ENCODE results near the gene FBXO17.

FBXO17 gene

DNA sequence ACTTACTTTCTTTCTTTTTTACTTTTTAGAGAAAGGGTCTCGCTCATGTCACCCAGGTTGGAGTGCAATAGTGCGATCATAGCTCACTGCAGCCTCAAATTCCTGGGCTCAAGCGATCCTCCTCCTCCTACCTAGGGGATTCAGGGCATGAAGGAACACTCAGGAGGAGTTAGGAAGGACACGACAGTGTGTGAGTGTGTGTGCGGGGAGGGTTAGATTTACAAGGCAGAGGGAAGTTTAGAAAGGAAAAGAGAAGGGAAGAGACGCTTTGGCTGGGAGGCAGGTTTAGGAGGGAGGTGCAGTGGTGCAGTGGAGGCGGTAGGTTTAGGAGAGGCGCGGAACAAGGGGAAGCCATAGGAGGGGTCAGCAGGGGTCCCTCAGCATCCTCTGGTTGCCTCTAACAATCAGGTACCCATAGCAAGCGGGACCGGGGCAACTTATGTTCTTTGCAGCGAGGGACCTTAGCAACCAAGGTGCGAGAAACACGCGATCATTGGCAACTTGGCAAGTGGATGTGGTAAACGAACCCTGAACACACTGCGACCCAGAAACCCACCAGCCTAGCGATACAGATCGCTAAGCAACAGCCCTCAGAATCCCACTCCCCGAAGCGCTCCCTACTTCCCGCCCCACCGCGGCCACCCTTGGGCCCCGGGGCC lies 76.6 kb downstream of the FBXO17 start:
- TF ChIP-seq, protein P1, sequence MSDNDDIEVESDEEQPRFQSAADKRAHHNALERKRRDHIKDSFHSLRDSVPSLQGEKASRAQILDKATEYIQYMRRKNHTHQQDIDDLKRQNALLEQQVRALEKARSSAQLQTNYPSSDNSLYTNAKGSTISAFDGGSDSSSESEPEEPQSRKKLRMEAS (IDR thresholded peaks at IDR 0.05; ENCODE audit: low read depth, low read length), result no peak
- TF ChIP-seq MYC (IDR thresholded peaks at IDR 0.05; ENCODE audit: low read depth, low read length) (no peak), POLR2A (IDR thresholded peaks at IDR 0.05; ENCODE audit: extremely low read depth, insufficient read length) (no peak)
- TF ChIP-seq, protein P2, sequence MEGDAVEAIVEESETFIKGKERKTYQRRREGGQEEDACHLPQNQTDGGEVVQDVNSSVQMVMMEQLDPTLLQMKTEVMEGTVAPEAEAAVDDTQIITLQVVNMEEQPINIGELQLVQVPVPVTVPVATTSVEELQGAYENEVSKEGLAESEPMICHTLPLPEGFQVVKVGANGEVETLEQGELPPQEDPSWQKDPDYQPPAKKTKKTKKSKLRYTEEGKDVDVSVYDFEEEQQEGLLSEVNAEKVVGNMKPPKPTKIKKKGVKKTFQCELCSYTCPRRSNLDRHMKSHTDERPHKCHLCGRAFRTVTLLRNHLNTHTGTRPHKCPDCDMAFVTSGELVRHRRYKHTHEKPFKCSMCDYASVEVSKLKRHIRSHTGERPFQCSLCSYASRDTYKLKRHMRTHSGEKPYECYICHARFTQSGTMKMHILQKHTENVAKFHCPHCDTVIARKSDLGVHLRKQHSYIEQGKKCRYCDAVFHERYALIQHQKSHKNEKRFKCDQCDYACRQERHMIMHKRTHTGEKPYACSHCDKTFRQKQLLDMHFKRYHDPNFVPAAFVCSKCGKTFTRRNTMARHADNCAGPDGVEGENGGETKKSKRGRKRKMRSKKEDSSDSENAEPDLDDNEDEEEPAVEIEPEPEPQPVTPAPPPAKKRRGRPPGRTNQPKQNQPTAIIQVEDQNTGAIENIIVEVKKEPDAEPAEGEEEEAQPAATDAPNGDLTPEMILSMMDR (IDR thresholded peaks at IDR 0.05; ENCODE audit: low read depth, low read length), result no peak
- DNase-seq (ENCODE audit: low read depth), result no peak
- H3K4me3 ChIP-seq (ENCODE audit: low read depth, low read length), result peak overlapping the region; percentile 71

DNA sequence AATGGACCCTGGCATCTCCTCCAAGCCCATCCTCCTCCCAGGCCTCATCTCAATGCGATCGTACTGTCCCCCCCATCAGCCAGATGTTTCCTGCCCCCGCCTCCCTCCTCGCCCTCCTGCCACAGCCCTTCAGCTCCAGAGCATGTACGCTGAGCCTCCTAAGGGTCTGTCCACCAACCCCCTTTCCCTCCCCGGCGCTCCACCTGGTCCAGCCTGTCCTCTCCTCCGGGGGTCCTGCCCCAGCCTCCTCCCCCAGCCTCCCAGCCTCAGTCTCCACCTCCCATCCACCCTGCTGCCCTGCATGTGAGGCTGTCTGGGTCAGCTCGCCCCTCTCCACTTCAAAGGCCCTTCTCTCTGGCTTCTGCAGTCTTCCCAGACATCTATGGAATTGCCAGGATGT lies 80.6 kb downstream of the FBXO17 start:
- no peak for TF ChIP-seq POLR2A (IDR thresholded peaks at IDR 0.05; ENCODE audit: extremely low read depth, insufficient read length)
- TF ChIP-seq, protein P2 (IDR thresholded peaks at IDR 0.05; ENCODE audit: low read depth, low read length), result no peak
- no peak for TF ChIP-seq MYC (IDR thresholded peaks at IDR 0.05; ENCODE audit: low read depth, low read length)
- TF ChIP-seq, protein P1 (IDR thresholded peaks at IDR 0.05; ENCODE audit: low read depth, low read length), result no peak
- no peak for DNase-seq (ENCODE audit: low read depth)
- H3K4me3 ChIP-seq (ENCODE audit: low read depth, low read length), result no peak overlapping the region

DNA sequence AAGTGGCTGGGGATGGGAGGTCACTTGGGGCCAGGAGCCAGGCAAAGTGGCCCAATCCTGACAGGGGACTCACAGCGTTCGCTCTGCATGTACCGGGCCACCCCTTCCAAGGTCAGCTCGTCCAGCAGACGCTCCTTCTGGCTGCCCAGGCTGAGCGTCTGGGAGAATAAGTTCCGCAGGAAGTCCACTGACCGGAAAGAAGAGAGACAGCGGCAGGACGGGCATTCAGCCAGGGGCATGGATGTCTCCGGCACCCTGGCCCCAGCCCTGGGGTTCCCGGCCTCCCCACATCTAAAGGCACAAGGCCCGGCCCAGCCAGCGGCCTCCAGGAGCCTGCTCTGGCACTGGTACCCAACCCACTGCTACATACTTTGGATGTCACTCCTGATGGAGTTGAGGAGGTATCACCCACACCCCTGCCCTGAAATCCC lies 82.2 kb downstream of the FBXO17 start:
- H3K4me3 ChIP-seq (ENCODE audit: low read depth, low read length), result no peak overlapping the region
- DNase-seq (ENCODE audit: low read depth), result no peak
- TF ChIP-seq, protein P1 (IDR thresholded peaks at IDR 0.05; ENCODE audit: low read depth, low read length), result no peak
- TF ChIP-seq POLR2A (IDR thresholded peaks at IDR 0.05; ENCODE audit: extremely low read depth, insufficient read length), result no peak
- no peak for TF ChIP-seq MYC (IDR thresholded peaks at IDR 0.05; ENCODE audit: low read depth, low read length)
- TF ChIP-seq, protein P2 (IDR thresholded peaks at IDR 0.05; ENCODE audit: low read depth, low read length), result no peak

DNA sequence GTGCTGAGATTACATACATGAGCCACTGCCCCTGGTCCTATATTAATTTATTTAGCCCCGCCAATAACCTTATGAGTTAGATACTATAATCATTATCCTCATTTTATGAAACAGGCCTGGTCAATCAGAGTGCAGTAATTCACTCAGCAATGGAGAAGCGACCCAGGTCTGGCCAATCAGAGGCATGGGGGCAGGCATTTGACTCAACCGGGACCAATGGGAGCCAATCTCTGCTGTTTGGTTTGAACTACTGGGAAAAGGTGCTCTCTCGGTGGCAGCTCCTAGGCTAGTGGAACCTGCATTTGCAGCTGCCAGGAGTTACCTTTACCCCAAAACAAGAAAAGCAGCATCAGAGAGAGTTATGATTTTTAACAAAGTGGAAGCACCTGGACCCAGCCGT lies 82.7 kb downstream of the FBXO17 start:
- no peak for DNase-seq (ENCODE audit: low read depth)
- TF ChIP-seq, protein P1 (IDR thresholded peaks at IDR 0.05; ENCODE audit: low read depth, low read length), result no peak
- TF ChIP-seq, protein P2 (IDR thresholded peaks at IDR 0.05; ENCODE audit: low read depth, low read length), result no peak
- no peak for TF ChIP-seq POLR2A (IDR thresholded peaks at IDR 0.05; ENCODE audit: extremely low read depth, insufficient read length)
- no peak for TF ChIP-seq MYC (IDR thresholded peaks at IDR 0.05; ENCODE audit: low read depth, low read length)
- no peak overlapping the region for H3K4me3 ChIP-seq (ENCODE audit: low read depth, low read length)

DNA sequence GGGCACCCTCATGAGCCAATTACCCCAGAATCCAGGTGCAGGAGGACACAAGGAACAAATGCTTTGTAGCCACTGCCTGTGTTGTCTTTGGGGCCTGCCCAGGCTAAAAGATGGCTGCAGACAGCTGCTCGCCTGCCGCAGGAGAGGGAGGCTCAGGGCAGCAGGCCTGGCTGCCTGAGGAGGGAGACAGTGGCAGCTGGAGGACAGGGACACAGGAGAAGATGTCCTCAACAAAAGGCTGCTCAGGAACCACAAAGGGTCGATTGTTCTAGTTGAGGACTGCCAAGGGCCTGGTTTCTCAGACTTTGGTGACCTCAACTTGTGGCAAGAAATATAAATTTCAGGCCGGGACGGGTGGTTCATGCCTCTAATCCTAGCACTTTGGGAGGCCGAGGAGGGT lies 83.8 kb downstream of the FBXO17 start:
- TF ChIP-seq MYC (IDR thresholded peaks at IDR 0.05; ENCODE audit: low read depth, low read length) (no peak), POLR2A (IDR thresholded peaks at IDR 0.05; ENCODE audit: extremely low read depth, insufficient read length) (no peak)
- TF ChIP-seq, protein P2 (IDR thresholded peaks at IDR 0.05; ENCODE audit: low read depth, low read length), result no peak
- TF ChIP-seq, protein P1 (IDR thresholded peaks at IDR 0.05; ENCODE audit: low read depth, low read length), result no peak
- no peak for DNase-seq (ENCODE audit: low read depth)
- no peak overlapping the region for H3K4me3 ChIP-seq (ENCODE audit: low read depth, low read length)
